Liver (tissue), 9 donors: ENCODE measurements around the gene IKBKG. TPM values are rescaled to one million over a fixed set of nuclear protein-coding genes. Genes with fewer than 3 reads are reported as not detected.
"Not testable (repeated sequence)": the region's sequence is repeated elsewhere in the genome, so short reads cannot be mapped to it uniquely, and the experiment has no call there.

Source experiments
- DNase-seq: peaks from one replicate; pipeline ENCODE4 v3.0.0-alpha.2; 2017; ENCODE audit warnings: low spot score
- H3K27ac ChIP-seq, 2 donors: one replicate each; pipeline ENCODE4 v1.7.0; 2013; ENCODE audit warnings: inconsistent platforms in 2 of 2, low read length in 2 of 2, control low read depth in 1 of 2, low read depth in 1 of 2, mild to moderate bottlenecking in 1 of 2
- H3K27me3 ChIP-seq, 4 donors: one replicate each; pipeline versions ENCODE4 v1.6.1 to v1.7.0; 2013; ENCODE audit warnings: low read length in 3 of 4, inconsistent platforms in 1 of 4, mild to moderate bottlenecking in 1 of 4, moderate library complexity in 1 of 4; ENCODE audit not compliant: control insufficient read depth in 4 of 4, insufficient read depth in 4 of 4
- H3K36me3 ChIP-seq, 4 donors: one replicate each; pipeline versions ENCODE4 v1.6.1 to v1.7.0; 2013; ENCODE audit warnings: low read length in 3 of 4, mild to moderate bottlenecking in 3 of 4, low read depth in 1 of 4, moderate library complexity in 1 of 4; ENCODE audit not compliant: control insufficient read depth in 4 of 4, insufficient read depth in 3 of 4
- H3K4me1 ChIP-seq, 4 donors: one replicate each; pipeline versions ENCODE4 v1.6.1 to v1.7.0; 2013; ENCODE audit warnings: low read length in 3 of 4, mild to moderate bottlenecking in 3 of 4, moderate library complexity in 1 of 4; ENCODE audit not compliant: control insufficient read depth in 4 of 4, insufficient read depth in 4 of 4
- H3K4me3 ChIP-seq, 3 donors: one replicate each; pipeline versions ENCODE4 v1.6.1 to v1.7.0; 2013; ENCODE audit warnings: low read length in 3 of 3, control low read depth in 1 of 3, low read depth in 1 of 3, mild to moderate bottlenecking in 1 of 3
- H3K9ac ChIP-seq, 2 donors: one replicate each; pipeline ENCODE4 v1.7.0; 2013; ENCODE audit warnings: low read length in 2 of 2, mild to moderate bottlenecking in 2 of 2, moderate library complexity in 2 of 2, control low read depth in 1 of 2, low read depth in 1 of 2
- H3K9me3 ChIP-seq, 4 donors: one replicate each; pipeline versions ENCODE4 v1.6.1 to v1.7.0; 2013; ENCODE audit warnings: low read length in 3 of 4; ENCODE audit not compliant: control insufficient read depth in 4 of 4
- ATF3 ChIP-seq: IDR thresholded peaks from 2 replicates; pipeline ENCODE4 v1.6.1; 2016; ENCODE audit warnings: antibody characterized with exemption
- EGR1 ChIP-seq, 2 donors: IDR thresholded peaks; 2 replicates each; pipeline ENCODE4 v1.6.1; 2016 to 2018; ENCODE audit warnings: antibody characterized with exemption in 2 of 2, low read depth in 2 of 2
- FOXA1 ChIP-seq: IDR thresholded peaks from 2 replicates; pipeline ENCODE4 v1.6.1; 2016; ENCODE audit warnings: antibody characterized with exemption
- FOXA2 ChIP-seq: IDR thresholded peaks from 2 replicates; pipeline ENCODE4 v1.6.1; 2016; ENCODE audit warnings: antibody characterized with exemption
- GABPA ChIP-seq, 2 donors: IDR thresholded peaks in 1 of 2; conservative IDR thresholded peaks in 1 of 2; 2 replicates each; pipeline ENCODE4 v1.6.1; 2016; ENCODE audit warnings: antibody characterized with exemption in 2 of 2, mild to moderate bottlenecking in 1 of 2, moderate library complexity in 1 of 2
- HNF4A ChIP-seq, 2 donors: conservative IDR thresholded peaks; 2 replicates each; pipeline ENCODE4 v1.6.1; 2016; ENCODE audit warnings: antibody characterized with exemption in 2 of 2, mild to moderate bottlenecking in 2 of 2
- HNF4G ChIP-seq: IDR thresholded peaks from 2 replicates; pipeline ENCODE4 v1.6.1; 2016; ENCODE audit warnings: antibody characterized with exemption
- JUND ChIP-seq, 2 donors: IDR thresholded peaks; 2 replicates each; pipeline ENCODE4 v1.6.1; 2016; ENCODE audit warnings: antibody characterized with exemption in 2 of 2
- MAX ChIP-seq: IDR thresholded peaks from 2 replicates; pipeline ENCODE4 v1.6.1; 2016; ENCODE audit warnings: antibody characterized with exemption
- NR2F2 ChIP-seq: IDR thresholded peaks from 2 replicates; pipeline ENCODE4 v1.6.1; 2016; ENCODE audit warnings: antibody characterized with exemption
- RAD21 ChIP-seq, 2 donors: IDR thresholded peaks; 2 replicates each; pipeline ENCODE4 v1.6.1; 2016; ENCODE audit warnings: antibody characterized with exemption in 2 of 2, mild to moderate bottlenecking in 2 of 2
- REST ChIP-seq: IDR thresholded peaks from 2 replicates; pipeline ENCODE4 v1.6.1; 2016; ENCODE audit warnings: antibody characterized with exemption, mild to moderate bottlenecking
- RXRA ChIP-seq, 2 donors: IDR thresholded peaks; 2 replicates each; pipeline ENCODE4 v1.6.1; 2017 to 2018; ENCODE audit warnings: antibody characterized with exemption in 2 of 2, mild to moderate bottlenecking in 1 of 2
- SP1 ChIP-seq: IDR thresholded peaks from 2 replicates; pipeline ENCODE4 v1.6.1; 2018; ENCODE audit warnings: antibody characterized with exemption, mild to moderate bottlenecking
- TAF1 ChIP-seq: conservative IDR thresholded peaks from 2 replicates; pipeline ENCODE4 v1.6.1; 2016; ENCODE audit warnings: antibody characterized with exemption, mild to moderate bottlenecking
- YY1 ChIP-seq: IDR thresholded peaks from 2 replicates; pipeline ENCODE4 v1.6.1; 2016; ENCODE audit warnings: antibody characterized with exemption, mild to moderate bottlenecking
- WGBS: extraction: QIAGEN DNeasy Blood & Tissue Kit; methylation state at CpG from one replicate; pipeline ENCODE4 v1.1.7; 2013; 5-methylcytosine and 5-hydroxymethylcytosine counted together
- polyA plus RNA-seq, 2 donors: library from polyadenylated mRNA; stranded (reverse) in 1 of 2; unstranded in 1 of 2; fragments of 200-250 nt in 1 of 2; fragments of >200 nt in 1 of 2; fragmentation: Nextera tagmentation in 1 of 2; extraction: Ambion mirVana in 1 of 2; gene quantifications; one replicate each; pipeline versions ENCODE4 v1.2.1 to v1.2.3, GENCODE V29; 2013 to 2015
- total RNA-seq, 2 donors: library from RNA; depleted of rRNA; stranded (reverse); fragments of >200 nt; gene quantifications; one replicate each; pipeline ENCODE4 v1.2.3, GENCODE V29; 2014
- TF ChIP-seq, protein P1 (sequence below): fragments of 150-350 bp; IDR thresholded peaks from 2 replicates; pipeline ENCODE4 v1.5.1; 2017; ENCODE audit warnings: improper control_type of control experiment, low read depth, low read length; ENCODE audit not compliant: missing input control
- TF ChIP-seq, protein P2 (sequence below): IDR thresholded peaks from 2 replicates; pipeline ENCODE4 v1.6.1; 2016; ENCODE audit warnings: antibody characterized with exemption
- donor health status: healthy.
- donor health status: healthy.
- donor health status: healthy.
- donor health status: healthy.
- donor health status: healthy.

IKBKG gene
- total and polyA plus RNA-seq, 4 donors, result 17.1 to 74.1 (median 36.0) TPM

- not testable (repeated sequence) for H3K9ac ChIP-seq
- 50% methylated on average over 7 of the region's 7 CpGs for WGBS
Observed at GRCh38 chrX:154540365-154540764, 7.1 kb upstream of the IKBKG start.

GRCh38 chrX:154540897-154541535 lies 6.4 kb upstream of the IKBKG start:
- Histone ChIP-seq H3K4me3 (peak overlapping the region; percentile 37 to 63 (median 53)), H3K4me1 (peaks cover 0 to 28% (median 19%) of the 10 kb centered on the region in 4 donors), H3K36me3 (no peaks in the 10 kb centered on the region), H3K27me3 (no peaks in the 10 kb centered on the region), H3K27ac (peak overlapping the region; percentile 89 to 96), H3K9ac (peak overlapping the region; percentile 32 to 83), H3K9me3 (no peaks in the 10 kb centered on the region)
- DNase-seq, result no peak
- 38% methylated on average over 19 of the region's 19 CpGs for WGBS
- TF ChIP-seq MAX, result no peak
- TF ChIP-seq, protein P1, sequence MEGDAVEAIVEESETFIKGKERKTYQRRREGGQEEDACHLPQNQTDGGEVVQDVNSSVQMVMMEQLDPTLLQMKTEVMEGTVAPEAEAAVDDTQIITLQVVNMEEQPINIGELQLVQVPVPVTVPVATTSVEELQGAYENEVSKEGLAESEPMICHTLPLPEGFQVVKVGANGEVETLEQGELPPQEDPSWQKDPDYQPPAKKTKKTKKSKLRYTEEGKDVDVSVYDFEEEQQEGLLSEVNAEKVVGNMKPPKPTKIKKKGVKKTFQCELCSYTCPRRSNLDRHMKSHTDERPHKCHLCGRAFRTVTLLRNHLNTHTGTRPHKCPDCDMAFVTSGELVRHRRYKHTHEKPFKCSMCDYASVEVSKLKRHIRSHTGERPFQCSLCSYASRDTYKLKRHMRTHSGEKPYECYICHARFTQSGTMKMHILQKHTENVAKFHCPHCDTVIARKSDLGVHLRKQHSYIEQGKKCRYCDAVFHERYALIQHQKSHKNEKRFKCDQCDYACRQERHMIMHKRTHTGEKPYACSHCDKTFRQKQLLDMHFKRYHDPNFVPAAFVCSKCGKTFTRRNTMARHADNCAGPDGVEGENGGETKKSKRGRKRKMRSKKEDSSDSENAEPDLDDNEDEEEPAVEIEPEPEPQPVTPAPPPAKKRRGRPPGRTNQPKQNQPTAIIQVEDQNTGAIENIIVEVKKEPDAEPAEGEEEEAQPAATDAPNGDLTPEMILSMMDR, result no peak
- peak; percentile 40 to 50 for TF ChIP-seq HNF4A (conservative IDR thresholded peaks at IDR 0.05)
- peak; percentile 65 for TF ChIP-seq SP1
- no peak for TF ChIP-seq JUND (IDR thresholded peaks at IDR 0.05)
- no peak for TF ChIP-seq ATF3
- no peak for TF ChIP-seq RAD21 (IDR thresholded peaks at IDR 0.05)
- TF ChIP-seq, protein P2, sequence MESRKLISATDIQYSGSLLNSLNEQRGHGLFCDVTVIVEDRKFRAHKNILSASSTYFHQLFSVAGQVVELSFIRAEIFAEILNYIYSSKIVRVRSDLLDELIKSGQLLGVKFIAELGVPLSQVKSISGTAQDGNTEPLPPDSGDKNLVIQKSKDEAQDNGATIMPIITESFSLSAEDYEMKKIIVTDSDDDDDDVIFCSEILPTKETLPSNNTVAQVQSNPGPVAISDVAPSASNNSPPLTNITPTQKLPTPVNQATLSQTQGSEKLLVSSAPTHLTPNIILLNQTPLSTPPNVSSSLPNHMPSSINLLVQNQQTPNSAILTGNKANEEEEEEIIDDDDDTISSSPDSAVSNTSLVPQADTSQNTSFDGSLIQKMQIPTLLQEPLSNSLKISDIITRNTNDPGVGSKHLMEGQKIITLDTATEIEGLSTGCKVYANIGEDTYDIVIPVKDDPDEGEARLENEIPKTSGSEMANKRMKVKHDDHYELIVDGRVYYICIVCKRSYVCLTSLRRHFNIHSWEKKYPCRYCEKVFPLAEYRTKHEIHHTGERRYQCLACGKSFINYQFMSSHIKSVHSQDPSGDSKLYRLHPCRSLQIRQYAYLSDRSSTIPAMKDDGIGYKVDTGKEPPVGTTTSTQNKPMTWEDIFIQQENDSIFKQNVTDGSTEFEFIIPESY, result no peak
- TF ChIP-seq GABPA (IDR thresholded peaks at IDR 0.05 in 1 of 2, conservative IDR thresholded peaks at IDR 0.05 in 1 of 2), result no peak
- TF ChIP-seq FOXA2, result no peak
- TF ChIP-seq HNF4G, result no peak
- no peak for TF ChIP-seq YY1
- TF ChIP-seq FOXA1, result no peak
- no peak for TF ChIP-seq NR2F2
- peak; percentile 48 to 65 for TF ChIP-seq RXRA (IDR thresholded peaks at IDR 0.05)
- TF ChIP-seq TAF1, result peak; percentile 78
- TF ChIP-seq EGR1 (IDR thresholded peaks at IDR 0.05; ENCODE audit: low read depth in 2 of 2), result no peak
- peak; percentile 51 for TF ChIP-seq REST

More at GRCh38 chrX:154540365-154540764, 7.1 kb upstream of the IKBKG start:
- DNase-seq, H3K36me3 ChIP-seq, H3K9me3 ChIP-seq, H3K27me3 ChIP-seq: not testable (repeated sequence)
- Histone ChIP-seq H3K4me3 (peak overlapping the region in 1 of 3 donors; percentile 63), H3K4me1 (peaks cover 0 to 25% (median 17%) of the 10 kb centered on the region in 4 donors), H3K27ac (peak overlapping the region; percentile 89 to 96)
